Measurements from ENCODE around the gene PXMP2. TPM values are rescaled to one million over a fixed set of nuclear protein-coding genes. Genes with fewer than 3 reads are reported as not detected.

The PXMP2 gene
- total RNA-seq, 1 experiment from 2014 or later = 42.7 TPM

DNA sequence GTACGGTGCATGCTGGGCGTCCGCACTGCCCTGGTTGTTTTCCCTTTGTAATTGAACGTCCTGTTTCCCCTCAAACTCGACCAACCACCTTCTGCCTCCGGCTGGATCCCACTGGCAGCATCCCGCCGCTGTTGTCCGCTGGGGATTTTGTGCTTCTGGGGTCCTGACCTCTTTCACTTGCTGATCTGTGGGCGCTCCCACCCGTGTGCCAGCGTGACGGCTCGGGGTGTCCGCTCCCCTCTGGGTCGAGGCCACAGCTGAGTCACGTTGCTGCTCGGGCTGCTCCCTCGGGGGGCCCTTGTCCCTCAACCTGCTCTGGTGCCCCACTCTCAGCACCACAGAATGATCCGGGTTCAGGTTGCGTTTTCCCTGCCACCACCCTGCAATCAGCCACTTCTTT, 31.3 kb downstream of the PXMP2 start:
- intact Hi-C loops (cut with micrococcal nuclease) = no loop called here
- POLR2A ChIA-PET (ENCODE audit: unreplicated experiment) = no interaction called here
- Histone ChIP-seq H3K36me3 (ENCODE audit: low read depth, low read length) (peaks cover 53% of the 10 kb centered on the region), H3K4me2 (ENCODE audit: low read length) (no peak overlapping the region), H3K4me3 (ENCODE audit: low read length) (no peak overlapping the region), H3F3A (ENCODE audit: low read length, unreplicated experiment) (peaks cover 1% of the 10 kb centered on the region), H2AFZ (ENCODE audit: low read length) (no peak overlapping the region), H4K20me1 (ENCODE audit: low read length) (peaks cover 32% of the 10 kb centered on the region), H3K79me2 (ENCODE audit: low read length) (peaks cover 17% of the 10 kb centered on the region), H3K9me2 (replicated peaks; ENCODE audit: low read length) (no peaks in the 10 kb centered on the region), H3K27ac (ENCODE audit: low read length) (no peak overlapping the region), H3K9me3 (ENCODE audit: low read length) (no peaks in the 10 kb centered on the region), H3K27me3 (ENCODE audit: low read length) (no peaks in the 10 kb centered on the region), H3K4me1 (ENCODE audit: insufficient read depth, low read length) (peaks cover 11% of the 10 kb centered on the region), H3K9ac (ENCODE audit: low read length) (no peak overlapping the region)
- no TSS peak for BruUV-seq (replicated peaks)
- CTCF ChIA-PET = no interaction called here
- no peak for DNase-seq
- TF ChIP-seq EZH2 (IDR thresholded peaks at IDR 0.05; ENCODE audit: low read length, unreplicated experiment) = no peak
- TF ChIP-seq EZH2phosphoT487 (IDR thresholded peaks at IDR 0.05; ENCODE audit: borderline replicate concordance, low read length) = no peak
- TF ChIP-seq, protein P1, sequence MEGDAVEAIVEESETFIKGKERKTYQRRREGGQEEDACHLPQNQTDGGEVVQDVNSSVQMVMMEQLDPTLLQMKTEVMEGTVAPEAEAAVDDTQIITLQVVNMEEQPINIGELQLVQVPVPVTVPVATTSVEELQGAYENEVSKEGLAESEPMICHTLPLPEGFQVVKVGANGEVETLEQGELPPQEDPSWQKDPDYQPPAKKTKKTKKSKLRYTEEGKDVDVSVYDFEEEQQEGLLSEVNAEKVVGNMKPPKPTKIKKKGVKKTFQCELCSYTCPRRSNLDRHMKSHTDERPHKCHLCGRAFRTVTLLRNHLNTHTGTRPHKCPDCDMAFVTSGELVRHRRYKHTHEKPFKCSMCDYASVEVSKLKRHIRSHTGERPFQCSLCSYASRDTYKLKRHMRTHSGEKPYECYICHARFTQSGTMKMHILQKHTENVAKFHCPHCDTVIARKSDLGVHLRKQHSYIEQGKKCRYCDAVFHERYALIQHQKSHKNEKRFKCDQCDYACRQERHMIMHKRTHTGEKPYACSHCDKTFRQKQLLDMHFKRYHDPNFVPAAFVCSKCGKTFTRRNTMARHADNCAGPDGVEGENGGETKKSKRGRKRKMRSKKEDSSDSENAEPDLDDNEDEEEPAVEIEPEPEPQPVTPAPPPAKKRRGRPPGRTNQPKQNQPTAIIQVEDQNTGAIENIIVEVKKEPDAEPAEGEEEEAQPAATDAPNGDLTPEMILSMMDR (conservative IDR thresholded peaks at IDR 0.05; ENCODE audit: low read depth, low read length) = no peak
- ATAC-seq = no peak

DNA sequence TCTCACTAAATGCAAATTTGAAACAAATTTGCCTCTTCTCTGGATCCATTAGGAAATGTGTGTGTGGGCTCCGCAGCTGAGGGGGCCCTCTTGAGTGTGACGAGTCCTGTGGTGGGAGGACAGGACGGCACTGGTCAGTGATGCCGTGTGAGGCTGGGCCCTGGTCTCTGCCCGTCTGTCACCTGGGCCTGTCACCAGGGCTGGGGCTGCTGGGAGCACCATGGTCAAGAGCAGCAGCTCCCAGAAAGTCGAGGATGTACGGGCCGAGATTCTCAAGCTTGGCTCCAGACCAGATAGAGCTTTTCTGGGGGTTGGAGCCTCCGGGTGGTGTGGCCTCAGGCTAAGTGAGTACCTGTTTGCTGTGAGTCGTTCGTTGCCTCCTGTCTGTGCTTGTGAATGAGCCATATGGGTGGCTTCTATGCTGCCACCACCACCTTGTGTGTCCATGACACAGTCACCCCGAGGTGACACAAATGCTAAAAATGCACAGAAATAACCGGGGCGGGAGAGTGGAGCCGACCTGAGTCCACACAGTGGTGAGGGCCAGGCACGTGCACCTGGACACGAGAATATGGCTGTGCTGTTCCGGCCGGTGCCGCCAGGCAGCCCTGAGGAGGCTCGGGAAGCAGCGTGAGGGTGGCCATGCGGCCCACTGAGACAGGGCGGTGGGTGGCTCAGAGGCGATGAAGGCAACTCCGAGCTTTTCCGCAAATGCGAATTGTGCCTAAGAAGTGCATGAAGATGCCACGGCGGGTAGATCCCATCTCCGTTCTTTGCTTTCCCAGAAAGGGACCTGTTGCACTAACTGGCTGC, 32.0 kb downstream of the PXMP2 start:
- H3K4me3 ChIP-seq (ENCODE audit: low read length) = no peak overlapping the region
- no peak for TF ChIP-seq EZH2 (IDR thresholded peaks at IDR 0.05; ENCODE audit: low read length, unreplicated experiment)
- TF ChIP-seq, protein P1 (conservative IDR thresholded peaks at IDR 0.05; ENCODE audit: low read depth, low read length) = no peak
- no peak for TF ChIP-seq EZH2phosphoT487 (IDR thresholded peaks at IDR 0.05; ENCODE audit: borderline replicate concordance, low read length)
- H3K4me2 ChIP-seq (ENCODE audit: low read length) = no peak overlapping the region
- H3K79me2 ChIP-seq (ENCODE audit: low read length) = peaks cover 10% of the 10 kb centered on the region
- peaks cover 7% of the 10 kb centered on the region for H3F3A ChIP-seq (ENCODE audit: low read length, unreplicated experiment)
- H4K20me1 ChIP-seq (ENCODE audit: low read length) = peaks cover 35% of the 10 kb centered on the region
- no peak overlapping the region for H2AFZ ChIP-seq (ENCODE audit: low read length)
- peaks cover 11% of the 10 kb centered on the region for H3K4me1 ChIP-seq (ENCODE audit: insufficient read depth, low read length)
- POLR2A ChIA-PET (ENCODE audit: unreplicated experiment) = no interaction called here
- ATAC-seq = peak; percentile 67
- no TSS peak for BruUV-seq (replicated peaks)
- peaks cover 57% of the 10 kb centered on the region for H3K36me3 ChIP-seq (ENCODE audit: low read depth, low read length)
- peak overlapping the region; percentile 52 for H3K27ac ChIP-seq (ENCODE audit: low read length)
- no peaks in the 10 kb centered on the region for H3K9me3 ChIP-seq (ENCODE audit: low read length)
- no peak overlapping the region for H3K9ac ChIP-seq (ENCODE audit: low read length)
- DNase-seq = peak; percentile 67
- CTCF ChIA-PET = no interaction called here
- H3K9me2 ChIP-seq (replicated peaks; ENCODE audit: low read length) = no peaks in the 10 kb centered on the region
- intact Hi-C loops (cut with micrococcal nuclease) = no loop called here
- no peaks in the 10 kb centered on the region for H3K27me3 ChIP-seq (ENCODE audit: low read length)

DNA sequence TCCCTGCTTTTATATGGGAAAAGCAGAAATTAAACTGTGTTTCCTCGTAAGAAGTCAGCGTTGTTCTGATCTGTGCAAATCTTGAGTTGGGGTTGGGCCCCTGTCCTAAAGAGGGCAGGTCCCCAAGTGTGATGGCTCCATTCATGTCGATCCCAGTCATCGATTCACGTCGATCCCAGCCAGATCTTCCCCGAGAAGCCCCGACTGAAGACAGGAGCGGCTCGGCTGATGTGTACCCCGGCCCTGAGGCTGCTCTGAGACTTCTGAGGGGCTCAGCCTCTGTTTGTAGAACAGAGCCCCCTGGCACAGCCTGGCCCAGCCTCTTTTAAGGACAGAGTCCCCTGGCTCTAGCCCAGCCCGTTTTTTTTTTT, 32.6 kb downstream of the PXMP2 start:
- no peak overlapping the region for H3K4me3 ChIP-seq (ENCODE audit: low read length)
- BruUV-seq (replicated peaks) = no TSS peak
- ATAC-seq = no peak
- no peak overlapping the region for H3K4me2 ChIP-seq (ENCODE audit: low read length)
- intact Hi-C loops (cut with micrococcal nuclease) = no loop called here
- no peaks in the 10 kb centered on the region for H3K9me3 ChIP-seq (ENCODE audit: low read length)
- peaks cover 31% of the 10 kb centered on the region for H4K20me1 ChIP-seq (ENCODE audit: low read length)
- H3K36me3 ChIP-seq (ENCODE audit: low read depth, low read length) = peaks cover 53% of the 10 kb centered on the region
- TF ChIP-seq EZH2phosphoT487 (IDR thresholded peaks at IDR 0.05; ENCODE audit: borderline replicate concordance, low read length) = no peak
- TF ChIP-seq, protein P1 (conservative IDR thresholded peaks at IDR 0.05; ENCODE audit: low read depth, low read length) = no peak
- no peak for TF ChIP-seq EZH2 (IDR thresholded peaks at IDR 0.05; ENCODE audit: low read length, unreplicated experiment)
- peaks cover 4% of the 10 kb centered on the region for H3K79me2 ChIP-seq (ENCODE audit: low read length)
- peaks cover 11% of the 10 kb centered on the region for H3K4me1 ChIP-seq (ENCODE audit: insufficient read depth, low read length)
- no peak for DNase-seq
- no peak overlapping the region for H2AFZ ChIP-seq (ENCODE audit: low read length)
- CTCF ChIA-PET = no interaction called here
- POLR2A ChIA-PET (ENCODE audit: unreplicated experiment) = no interaction called here
- no peak overlapping the region for H3K9ac ChIP-seq (ENCODE audit: low read length)
- H3K9me2 ChIP-seq (replicated peaks; ENCODE audit: low read length) = no peaks in the 10 kb centered on the region
- H3K27ac ChIP-seq (ENCODE audit: low read length) = peak overlapping the region; percentile 52
- no peaks in the 10 kb centered on the region for H3K27me3 ChIP-seq (ENCODE audit: low read length)
- H3F3A ChIP-seq (ENCODE audit: low read length, unreplicated experiment) = peaks cover 7% of the 10 kb centered on the region
